Transverse colon (tissue), 4 donors: ENCODE data around the gene ATP5PO. TPM values are rescaled to one million over a fixed set of nuclear protein-coding genes. Genes with fewer than 3 reads are reported as not detected.

Experiments used
- DNase-seq: peaks from one replicate; pipeline ENCODE4 v3.0.0-alpha.2; 2019
- H3K27ac ChIP-seq, 4 donors: fragments of 200-600 bp; sonication (generic); 2 replicates each; pipeline ENCODE4 v1.5.1; 2016 to 2018; ENCODE audit warnings: inconsistent platforms in 4 of 4
- H3K27me3 ChIP-seq: fragments of 200-600 bp; sonication (generic); 2 replicates; pipeline ENCODE4 v1.5.1; 2017; ENCODE audit warnings: inconsistent platforms
- H3K36me3 ChIP-seq, 4 donors: fragments of 200-600 bp; sonication (generic); 2 replicates each; pipeline ENCODE4 v1.5.1; 2017 to 2019; ENCODE audit warnings: inconsistent platforms in 4 of 4
- H3K4me1 ChIP-seq, 4 donors: fragments of 200-600 bp; sonication (generic); 2 replicates each; pipeline ENCODE4 v1.5.1; 2017 to 2020; ENCODE audit warnings: inconsistent platforms in 4 of 4
- H3K4me3 ChIP-seq, 4 donors: fragments of 200-600 bp; sonication (generic); 1 replicate in 1 of 4; 2 replicates in 3 of 4; pipeline versions ENCODE4 v1.5.1 to v1.6.1; 2017 to 2019; ENCODE audit warnings: inconsistent platforms in 4 of 4
- H3K9me3 ChIP-seq, 2 donors: fragments of 200-600 bp; sonication (generic); 2 replicates each; pipeline ENCODE4 v1.5.1; 2017 to 2019; ENCODE audit warnings: inconsistent platforms in 2 of 2
- CTCF ChIP-seq, 5 experiments: fragments of 200-600 bp in 3 of 5; fragments of 450-650 bp in 2 of 5; sonication (generic) in 3 of 5; IDR thresholded peaks; 1 replicate in 2 of 5; 2 replicates in 3 of 5; pipeline ENCODE4 v1.5.1; 2016 to 2017; ENCODE audit warnings: antibody characterized with exemption in 5 of 5, inconsistent platforms in 3 of 5, mild to moderate bottlenecking in 2 of 5, moderate library complexity in 1 of 5
- EP300 ChIP-seq: sonication (generic); formaldehyde crosslinking; IDR thresholded peaks from one replicate; pipeline ENCODE4 v1.6.1; 2017; ENCODE audit warnings: antibody characterized with exemption, low read depth
- POLR2A ChIP-seq: fragments of 450-650 bp; IDR thresholded peaks from one replicate; pipeline ENCODE4 v1.6.1; 2016; ENCODE audit warnings: antibody characterized with exemption, mild to moderate bottlenecking, moderate library complexity
- POLR2AphosphoS5 ChIP-seq, 3 donors: sonication (generic); formaldehyde crosslinking; IDR thresholded peaks; one replicate each; pipeline ENCODE4 v1.6.1; 2016; ENCODE audit warnings: antibody characterized with exemption in 3 of 3
- WGBS, 2 donors: methylation state at CpG; one replicate each; pipeline ENCODE4 v1.1.5; 2018; ENCODE audit warnings: low coverage in 1 of 2; 5-methylcytosine and 5-hydroxymethylcytosine counted together
- in situ Hi-C, 4 donors: fragments of 200-750 bp; cut with MboI; loops; one replicate each; pipeline versions ENCODE4 v1.15.0 to v1.15.1; 2017; ENCODE audit warnings: low sequenced_read_pairs in 3 of 4, low pct_ligation_motif_present in 1 of 4, low pct_unique_long_range_greater_than_20kb in 1 of 4
- intact Hi-C: fragments of 100-400 bp; cut with DNase I; formaldehyde crosslinking; loops from one replicate; pipeline ENCODE4 v1.15.1; 2023; ENCODE audit warnings: low total_unique reads
- total RNA-seq, 4 donors: library from RNA; depleted of rRNA; stranded (reverse); fragments of >200 nt; gene quantifications; one replicate each; pipeline ENCODE4 v1.1.0, GENCODE V29; 2016

Gene ATP5PO
- total RNA-seq, result 100 to 1,000 TPM in 2 of 4 donors, 10 to 100 TPM in 2; 65.1 to 375 (median 193) TPM

- TF ChIP-seq EP300 (no peak), CTCF (IDR thresholded peaks at IDR 0.05) (peak in 2 of 5 experiments; percentile 26 to 30), POLR2AphosphoS5 (IDR thresholded peaks at IDR 0.05) (peak; percentile 89 to 96 (median 93)), POLR2A (peak; percentile 94)
- 1% methylated on average over 27 of the region's 45 CpGs; no CpG with 5 or more reads in 1 of the 2 donors for WGBS, 2 donors
- DNase-seq, result peak; percentile 98
- peaks cover 0 to 26% (median 10%) of the 10 kb centered on the region in 4 donors for H3K36me3 ChIP-seq
- no peaks in the 10 kb centered on the region for H3K27me3 ChIP-seq
- no peaks in the 10 kb centered on the region for H3K9me3 ChIP-seq
- peak within 1 kb of the TSS; percentile 80 to 90 (median 88) for H3K27ac ChIP-seq
- intact Hi-C loops, result no loop called here
- peaks cover 0 to 24% (median 18%) of the 10 kb centered on the region in 4 donors for H3K4me1 ChIP-seq
- in situ Hi-C loops, result loop anchor here (25.0 kb wide), 2 partner anchors 697 to 722 kb away; partner anchors contain the start of gene RCAN1 (in 3 of the 4)
- peak within 1 kb of the TSS; percentile 62 to 88 (median 81) for H3K4me3 ChIP-seq
Observed at GRCh38 chr21:33915368-33916199, at the start of gene ATP5PO. Gene ATP5PO, minus strand, starts transcription at chr21:33915804. Its CDS starts 41 bp downstream, at chr21:33915763.

- H3K9me3 ChIP-seq, result peaks cover 6 to 7% of the 10 kb centered on the region in 2 donors
- H3K4me3 ChIP-seq, result no peak overlapping the region
- no peak for DNase-seq
- H3K4me1 ChIP-seq, result peaks cover under 1 to 18% (median 12%) of the 10 kb centered on the region in 4 donors
- 72 to 77% methylated on average over 2 to 3 of the region's 3 CpGs for WGBS, 2 donors
- intact Hi-C loops, result no loop called here
- no peaks in the 10 kb centered on the region for H3K27me3 ChIP-seq
- TF ChIP-seq POLR2A (no peak), EP300 (no peak), POLR2AphosphoS5 (IDR thresholded peaks at IDR 0.05) (no peak), CTCF (IDR thresholded peaks at IDR 0.05) (no peak)
- H3K27ac ChIP-seq, result no peak overlapping the region
- in situ Hi-C loops, result no loop called here
- H3K36me3 ChIP-seq, result peaks cover 0 to 4% (median 0%) of the 10 kb centered on the region in 4 donors
Observed at GRCh38 chr21:33964706-33965325, 49.2 kb upstream of the ATP5PO start.

GRCh38 chr21:33963848-33964555, 48.4 kb upstream of the ATP5PO start:
- Histone ChIP-seq H3K27me3 (no peaks in the 10 kb centered on the region), H3K4me3 (no peak overlapping the region), H3K4me1 (peaks cover 0 to 10% (median 5%) of the 10 kb centered on the region in 4 donors), H3K36me3 (peaks cover 0 to 4% (median 2%) of the 10 kb centered on the region in 4 donors), H3K27ac (no peak overlapping the region), H3K9me3 (peaks cover 11 to 15% of the 10 kb centered on the region in 2 donors)
- in situ Hi-C loops (no loop called here), intact Hi-C loops (no loop called here)
- DNase-seq, result no peak
- TF ChIP-seq EP300 (no peak), POLR2A (no peak), CTCF (IDR thresholded peaks at IDR 0.05) (no peak), POLR2AphosphoS5 (IDR thresholded peaks at IDR 0.05) (no peak)
- WGBS, 2 donors, result 79 to 87% methylated on average over 5 of the region's 5 CpGs
